GM10248 (cell line): ENCODE data around the gene HOXD13.

ENCODE experiments used
- CTCF ChIA-PET: fragments of 300-600 bp; sonication (Branson Sonifier 250); formaldehyde crosslinking; extraction: SDS; loops from one replicate; lab custom pipeline; 2021; ENCODE audit warnings: antibody characterized with exemption; lab: Yijun Ruan, JAX
- POLR2A ChIA-PET: fragments of 350-650 bp; sonication (Branson Sonifier 250); formaldehyde crosslinking; extraction: SDS; loops from one replicate; lab custom pipeline; 2020; ENCODE audit warnings: antibody characterized with exemption; lab: Yijun Ruan, JAX
- DNase-seq: peaks from one replicate; pipeline ENCODE4 v3.0.0; 2012; ENCODE audit errors: extremely low spot score
- TF ChIP-seq, protein P1 (sequence below): IDR thresholded peaks from 2 replicates; pipeline ENCODE4 v1.5.1; 2012; ENCODE audit warnings: mild to moderate bottlenecking, low read depth; ENCODE audit errors: extremely low read depth, missing control alignments, control extremely low read depth

HOXD13 gene

DNA sequence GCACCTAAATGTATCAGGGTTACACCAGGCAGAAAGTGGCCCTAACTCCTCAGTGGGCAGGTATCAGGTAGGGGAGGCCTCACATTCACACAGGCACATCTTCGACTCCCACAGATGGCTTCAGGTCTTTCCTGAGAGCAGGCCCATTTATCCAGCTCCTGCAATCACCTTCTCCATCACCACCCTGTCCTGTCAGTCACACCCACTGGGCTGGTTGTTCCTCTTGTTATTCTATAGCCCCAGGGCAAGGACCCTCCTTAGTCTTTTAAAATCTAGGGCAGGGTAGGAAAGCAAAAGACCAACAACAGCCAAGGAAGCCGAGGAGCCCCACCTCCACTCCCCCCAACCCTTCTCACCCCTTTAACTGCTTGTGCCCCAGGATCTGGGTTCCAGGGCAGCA is 49.8 kb downstream of the HOXD13 start:
- TF ChIP-seq, protein P1, sequence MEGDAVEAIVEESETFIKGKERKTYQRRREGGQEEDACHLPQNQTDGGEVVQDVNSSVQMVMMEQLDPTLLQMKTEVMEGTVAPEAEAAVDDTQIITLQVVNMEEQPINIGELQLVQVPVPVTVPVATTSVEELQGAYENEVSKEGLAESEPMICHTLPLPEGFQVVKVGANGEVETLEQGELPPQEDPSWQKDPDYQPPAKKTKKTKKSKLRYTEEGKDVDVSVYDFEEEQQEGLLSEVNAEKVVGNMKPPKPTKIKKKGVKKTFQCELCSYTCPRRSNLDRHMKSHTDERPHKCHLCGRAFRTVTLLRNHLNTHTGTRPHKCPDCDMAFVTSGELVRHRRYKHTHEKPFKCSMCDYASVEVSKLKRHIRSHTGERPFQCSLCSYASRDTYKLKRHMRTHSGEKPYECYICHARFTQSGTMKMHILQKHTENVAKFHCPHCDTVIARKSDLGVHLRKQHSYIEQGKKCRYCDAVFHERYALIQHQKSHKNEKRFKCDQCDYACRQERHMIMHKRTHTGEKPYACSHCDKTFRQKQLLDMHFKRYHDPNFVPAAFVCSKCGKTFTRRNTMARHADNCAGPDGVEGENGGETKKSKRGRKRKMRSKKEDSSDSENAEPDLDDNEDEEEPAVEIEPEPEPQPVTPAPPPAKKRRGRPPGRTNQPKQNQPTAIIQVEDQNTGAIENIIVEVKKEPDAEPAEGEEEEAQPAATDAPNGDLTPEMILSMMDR: no peak
- no peak for DNase-seq
- CTCF ChIA-PET: interaction anchor here (1.1 to 5.0 kb wide), 6 partner anchors 9 to 1022 kb away, joined by 3 to 26 read pairs (median 8); no protein-coding TSS in a partner anchor
- POLR2A ChIA-PET: no interaction called here
